Glutamatergic neuron (in vitro differentiated cells): ENCODE measurements around the gene JUND. TPM values are rescaled to one million over a fixed set of nuclear protein-coding genes. Genes with fewer than 3 reads are reported as not detected.

ENCODE experiments used
- DNase-seq: peaks from one replicate; pipeline ENCODE4 v3.0.0; 2022
- H3K27ac Mint-ChIP-seq: one replicate; pipeline ENCODE4 v1.8.0; 2020; ENCODE audit warnings: mild to moderate bottlenecking, mixed read lengths, inconsistent platforms; ENCODE audit not compliant: unreplicated experiment
- H3K27me3 Mint-ChIP-seq: one replicate; pipeline ENCODE4 v1.8.0; 2020; ENCODE audit warnings: mild to moderate bottlenecking, moderate library complexity, mixed read lengths, inconsistent platforms; ENCODE audit not compliant: unreplicated experiment
- H3K36me3 Mint-ChIP-seq: one replicate; pipeline ENCODE4 v1.8.0; 2020; ENCODE audit warnings: mild to moderate bottlenecking, mixed read lengths, inconsistent platforms; ENCODE audit not compliant: unreplicated experiment
- H3K4me1 Mint-ChIP-seq: one replicate; pipeline ENCODE4 v1.8.0; 2020; ENCODE audit warnings: mild to moderate bottlenecking, low read depth, mixed read lengths, inconsistent platforms; ENCODE audit not compliant: unreplicated experiment
- H3K4me3 Mint-ChIP-seq: one replicate; pipeline ENCODE4 v1.8.0; 2020; ENCODE audit warnings: mild to moderate bottlenecking, mixed read lengths, inconsistent platforms; ENCODE audit not compliant: unreplicated experiment
- H3K9me3 Mint-ChIP-seq: one replicate; pipeline ENCODE4 v1.8.0; 2020; ENCODE audit warnings: mild to moderate bottlenecking, moderate library complexity, mixed read lengths, inconsistent platforms; ENCODE audit not compliant: unreplicated experiment
- total RNA-seq: library from RNA; stranded (reverse); fragmentation: NEBNext Ultra II Directional; extraction: Animal tissue kit (Norgen Biotek cat#: 25700); gene quantifications from one replicate; pipeline ENCODE4 v1.2.1, GENCODE V29; 2021; ENCODE audit not compliant: unreplicated experiment
- TF ChIP-seq, protein P1 (sequence below): fragments of 200-600 bp; sonication (generic); IDR thresholded peaks from one replicate; pipeline ENCODE4 v1.5.0; 2021; ENCODE audit not compliant: partially characterized antibody, unreplicated experiment

The JUND gene
- total RNA-seq, 1 donor from 2014 or later, result 341 TPM

- Mint-ChIP-seq H3K4me1 (no peaks in the 10 kb centered on the region), H3K27me3 (peaks cover 19% of the 10 kb centered on the region), H3K4me3 (no peak overlapping the region), H3K36me3 (peaks cover 6% of the 10 kb centered on the region), H3K9me3 (peaks cover 7% of the 10 kb centered on the region), H3K27ac (no peak overlapping the region)
- no peak for DNase-seq
- TF ChIP-seq, protein P1, sequence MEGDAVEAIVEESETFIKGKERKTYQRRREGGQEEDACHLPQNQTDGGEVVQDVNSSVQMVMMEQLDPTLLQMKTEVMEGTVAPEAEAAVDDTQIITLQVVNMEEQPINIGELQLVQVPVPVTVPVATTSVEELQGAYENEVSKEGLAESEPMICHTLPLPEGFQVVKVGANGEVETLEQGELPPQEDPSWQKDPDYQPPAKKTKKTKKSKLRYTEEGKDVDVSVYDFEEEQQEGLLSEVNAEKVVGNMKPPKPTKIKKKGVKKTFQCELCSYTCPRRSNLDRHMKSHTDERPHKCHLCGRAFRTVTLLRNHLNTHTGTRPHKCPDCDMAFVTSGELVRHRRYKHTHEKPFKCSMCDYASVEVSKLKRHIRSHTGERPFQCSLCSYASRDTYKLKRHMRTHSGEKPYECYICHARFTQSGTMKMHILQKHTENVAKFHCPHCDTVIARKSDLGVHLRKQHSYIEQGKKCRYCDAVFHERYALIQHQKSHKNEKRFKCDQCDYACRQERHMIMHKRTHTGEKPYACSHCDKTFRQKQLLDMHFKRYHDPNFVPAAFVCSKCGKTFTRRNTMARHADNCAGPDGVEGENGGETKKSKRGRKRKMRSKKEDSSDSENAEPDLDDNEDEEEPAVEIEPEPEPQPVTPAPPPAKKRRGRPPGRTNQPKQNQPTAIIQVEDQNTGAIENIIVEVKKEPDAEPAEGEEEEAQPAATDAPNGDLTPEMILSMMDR, result no peak
Measured at GRCh38 chr19:18264137-18264854, 17.1 kb downstream of the JUND start.

DNA sequence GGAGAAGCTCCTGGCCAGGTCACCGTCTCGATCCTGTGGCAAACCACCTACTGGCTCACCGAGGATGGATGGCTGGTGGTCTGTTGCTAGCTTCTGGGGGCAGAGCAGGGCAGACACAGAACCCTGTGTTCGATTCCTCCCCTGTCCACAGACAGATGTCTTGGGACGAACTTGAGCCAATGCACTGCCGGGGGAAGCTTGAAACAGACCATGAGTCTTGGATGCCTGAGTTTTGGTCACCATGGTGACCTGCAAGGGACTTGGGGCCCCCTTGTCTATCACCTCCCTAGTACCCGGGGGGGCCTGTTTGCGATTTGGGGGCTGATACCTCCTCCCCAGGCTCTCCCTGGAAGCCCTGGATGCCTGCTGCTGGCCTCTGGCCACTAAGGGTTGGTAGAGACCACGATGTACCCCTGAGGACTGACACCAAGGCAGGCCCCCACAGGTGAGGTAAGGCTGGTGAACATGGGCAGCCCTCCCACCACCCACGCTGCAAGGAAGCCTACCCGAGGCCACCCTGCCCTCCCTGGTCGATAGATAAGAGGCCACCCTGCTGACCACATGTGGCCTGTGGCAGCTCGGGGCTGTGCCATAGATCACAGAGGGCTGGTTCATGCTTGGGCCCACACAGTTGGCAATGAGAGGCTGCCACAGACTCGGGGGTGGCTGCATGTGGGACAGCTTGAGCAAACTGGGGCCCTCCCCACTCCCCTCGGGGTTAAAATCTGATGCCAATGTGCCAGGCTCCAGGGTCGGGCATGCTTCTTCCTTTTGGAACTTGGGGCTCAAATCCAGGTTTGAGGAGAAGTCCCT, 17.9 kb downstream of the JUND start:
- H3K36me3 Mint-ChIP-seq, result peaks cover 6% of the 10 kb centered on the region
- DNase-seq, result no peak
- H3K27ac Mint-ChIP-seq, result no peak overlapping the region
- peaks cover 19% of the 10 kb centered on the region for H3K27me3 Mint-ChIP-seq
- H3K4me3 Mint-ChIP-seq, result no peak overlapping the region
- H3K4me1 Mint-ChIP-seq, result no peaks in the 10 kb centered on the region
- TF ChIP-seq, protein P1, result no peak
- peaks cover 10% of the 10 kb centered on the region for H3K9me3 Mint-ChIP-seq

DNA sequence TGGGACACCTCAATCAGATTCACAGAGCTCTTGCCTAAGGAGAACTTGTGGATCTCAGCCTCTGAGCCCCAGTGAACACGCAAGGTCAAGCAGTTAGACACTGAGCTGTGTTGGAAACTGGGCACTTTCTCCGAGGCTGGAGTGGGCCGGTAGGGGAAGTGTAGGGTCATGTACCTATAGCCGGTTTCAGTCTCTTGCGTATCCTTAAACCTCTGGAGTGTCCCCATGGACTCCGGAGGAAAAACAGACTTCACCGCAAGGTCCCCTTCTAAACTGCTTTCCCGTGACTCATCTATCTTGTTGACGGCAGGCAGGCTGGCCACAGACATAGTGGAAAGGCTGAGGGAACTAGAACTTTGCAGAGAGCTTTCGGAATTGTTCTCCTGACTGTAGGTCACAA, 18.5 kb downstream of the JUND start:
- no peaks in the 10 kb centered on the region for H3K4me1 Mint-ChIP-seq
- no peak for DNase-seq
- H3K9me3 Mint-ChIP-seq, result peaks cover 10% of the 10 kb centered on the region
- TF ChIP-seq, protein P1, result no peak
- H3K36me3 Mint-ChIP-seq, result peaks cover 6% of the 10 kb centered on the region
- no peak overlapping the region for H3K27ac Mint-ChIP-seq
- H3K4me3 Mint-ChIP-seq, result no peak overlapping the region
- peaks cover 19% of the 10 kb centered on the region for H3K27me3 Mint-ChIP-seq

DNA sequence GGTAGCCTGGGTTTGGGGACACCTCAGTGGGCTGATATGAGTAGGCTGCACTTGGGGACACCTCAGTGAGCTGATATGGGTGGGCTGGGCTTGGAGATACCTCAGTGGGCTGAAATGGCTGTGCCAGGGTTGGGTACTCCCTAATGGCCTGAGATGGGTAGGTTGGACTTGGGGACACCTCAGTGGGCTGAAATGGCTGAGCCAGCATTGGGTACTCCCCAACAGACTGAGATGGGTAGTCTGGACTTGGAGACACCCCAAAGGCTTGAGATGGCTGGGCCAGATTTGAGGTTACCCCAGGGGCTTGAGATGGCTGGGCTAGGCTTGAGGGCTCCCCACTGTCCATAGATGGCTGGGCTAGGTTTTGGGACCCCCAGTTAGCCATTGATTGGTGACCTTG, 19.3 kb downstream of the JUND start:
- no peak for DNase-seq
- Mint-ChIP-seq H3K4me3 (no peak overlapping the region), H3K27ac (no peak overlapping the region), H3K9me3 (peaks cover 10% of the 10 kb centered on the region), H3K27me3 (peaks cover 19% of the 10 kb centered on the region), H3K4me1 (no peaks in the 10 kb centered on the region), H3K36me3 (peaks cover 6% of the 10 kb centered on the region)
- TF ChIP-seq, protein P1, result no peak

DNA sequence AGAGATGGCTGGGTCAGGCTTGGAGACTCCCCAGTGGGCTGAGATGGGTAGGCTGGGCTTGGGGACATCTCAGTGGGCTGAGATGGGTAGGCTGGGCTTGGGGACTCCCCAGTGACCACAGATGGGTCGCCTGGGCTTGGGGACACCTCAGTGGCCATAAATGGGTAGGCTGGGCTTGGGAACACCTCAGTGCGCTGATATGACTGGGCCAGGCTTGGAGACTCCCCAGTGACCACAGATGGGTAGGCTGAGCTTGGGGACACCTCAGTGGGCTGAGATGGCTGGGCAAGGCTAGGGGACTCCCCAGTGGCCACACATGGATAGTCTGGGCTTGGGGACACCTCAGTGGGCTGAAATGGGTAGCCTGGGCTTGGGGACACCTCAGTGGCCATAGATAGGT, 19.9 kb downstream of the JUND start:
- peaks cover 18% of the 10 kb centered on the region for H3K27me3 Mint-ChIP-seq
- H3K27ac Mint-ChIP-seq, result no peak overlapping the region
- peaks cover 10% of the 10 kb centered on the region for H3K9me3 Mint-ChIP-seq
- H3K4me1 Mint-ChIP-seq, result no peaks in the 10 kb centered on the region
- no peak for DNase-seq
- no peak overlapping the region for H3K4me3 Mint-ChIP-seq
- peaks cover 6% of the 10 kb centered on the region for H3K36me3 Mint-ChIP-seq
- TF ChIP-seq, protein P1, result no peak
